Effector CD4-positive, alpha-beta T cell (primary cell): ENCODE measurements around the gene LPA. TPM values are rescaled to one million over a fixed set of nuclear protein-coding genes. Genes with fewer than 3 reads are reported as not detected.
"Not testable (repeated sequence)": the region's sequence is repeated elsewhere in the genome, so short reads cannot be mapped to it uniquely, and the experiment has no call there.

Experiments
- DNase-seq: peaks from one replicate; pipeline ENCODE4 v3.0.0-alpha.2; 2020
- total RNA-seq: gene quantifications from one replicate; lab custom pipeline; 2026; lab: John Stamatoyannopoulos, UW

LPA gene
- total RNA-seq: not detected

- DNase-seq: not testable (repeated sequence)
Measured at GRCh38 chr6:160664198-160664597, at the start of gene LPA. LPA (minus strand) TSS chr6:160664275; CDS start chr6:160664214, 61 bp downstream.

- not testable (repeated sequence) for DNase-seq
Measured at GRCh38 chr6:160708993-160709392, 44.9 kb upstream of the LPA start.

GRCh38 chr6:160704688-160705087 is 40.6 kb upstream of the LPA start:
- DNase-seq: not testable (repeated sequence)

GRCh38 chr6:160701918-160702680 is 38.0 kb upstream of the LPA start, which contains the start of gene PLG:
PLG (plus strand) TSS chr6:160702244; CDS start chr6:160702305, 61 bp downstream.
- DNase-seq: not testable (repeated sequence)

GRCh38 chr6:160697826-160698225 is 33.8 kb upstream of the LPA start:
- DNase-seq: no peak

GRCh38 chr6:160696884-160697283 is 32.8 kb upstream of the LPA start:
- DNase-seq: not testable (repeated sequence)

- not testable (repeated sequence) for DNase-seq
Measured at GRCh38 chr6:160695622-160696021, 31.5 kb upstream of the LPA start.

GRCh38 chr6:160695025-160695424 is 30.9 kb upstream of the LPA start:
- DNase-seq: not testable (repeated sequence)

GRCh38 chr6:160692369-160692959 is 28.4 kb upstream of the LPA start:
- no peak for DNase-seq

GRCh38 chr6:160691617-160692016 is 27.5 kb upstream of the LPA start:
- no peak for DNase-seq

GRCh38 chr6:160690458-160690857 is 26.4 kb upstream of the LPA start:
- no peak for DNase-seq

- no peak for DNase-seq
Measured at GRCh38 chr6:160685762-160686450, 21.8 kb upstream of the LPA start.

GRCh38 chr6:160685101-160685761 is 21.2 kb upstream of the LPA start:
- not testable (repeated sequence) for DNase-seq

- no peak for DNase-seq
Measured at GRCh38 chr6:160679402-160679769, 15.3 kb upstream of the LPA start.

- DNase-seq: no peak
Measured at GRCh38 chr6:160678744-160679401, 14.8 kb upstream of the LPA start.

- DNase-seq: no peak
Measured at GRCh38 chr6:160678230-160678629, 14.2 kb upstream of the LPA start.

- not testable (repeated sequence) for DNase-seq
Measured at GRCh38 chr6:160676418-160676817, 12.3 kb upstream of the LPA start.

- no peak for DNase-seq
Measured at GRCh38 chr6:160668589-160668988, 4.5 kb upstream of the LPA start.

GRCh38 chr6:160667639-160668481 is 3.8 kb upstream of the LPA start:
- peak; percentile 12 for DNase-seq

- DNase-seq: no peak
Measured at GRCh38 chr6:160662842-160663241, 1.2 kb downstream of the LPA start.

- no peak for DNase-seq
Measured at GRCh38 chr6:160662429-160662828, 1.6 kb downstream of the LPA start.

- DNase-seq: no peak
Measured at GRCh38 chr6:160661216-160661615, 2.9 kb downstream of the LPA start.
